ENCODE measurements around the gene ADAMTS7. TPM values are rescaled to one million over a fixed set of nuclear protein-coding genes. Genes with fewer than 3 reads are reported as not detected.
"Not testable (repeated sequence)": the region's sequence is repeated elsewhere in the genome, so short reads cannot be mapped to it uniquely, and the experiment has no call there.

ADAMTS7 gene
- total RNA-seq, 1 experiment from 2014 or later = 23.1 TPM

DNA sequence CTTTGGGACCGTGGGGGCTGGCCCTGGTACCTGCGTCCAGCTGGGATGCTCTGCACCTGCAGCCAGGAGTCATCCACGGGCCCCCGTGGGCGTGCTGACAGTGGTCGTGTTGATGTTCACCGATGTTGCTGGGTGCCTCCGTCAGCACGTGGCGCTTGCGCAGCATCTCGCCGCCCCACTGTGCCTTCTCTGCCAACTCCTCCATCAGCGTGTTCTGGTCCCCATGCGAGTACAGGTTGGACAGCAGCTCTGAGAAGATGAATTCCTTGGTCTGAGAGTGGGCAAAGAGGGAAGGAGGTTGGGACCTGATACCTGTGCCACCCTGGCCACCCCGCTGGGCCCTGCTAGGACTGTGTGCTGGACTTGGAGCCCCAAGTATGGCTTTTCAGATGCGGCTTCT lies 61.4 kb downstream of the ADAMTS7 start:
- Histone ChIP-seq H4K5ac (ENCODE audit: insufficient read length, low read depth, low read length) (no peak overlapping the region), H2AFZ (ENCODE audit: low read length) (no peak overlapping the region), H3K23ac (ENCODE audit: insufficient read length, low read depth, low read length) (no peak overlapping the region), H3K79me1 (ENCODE audit: insufficient read depth, low read depth, low read length, poor library complexity, severe bottlenecking) (no peaks in the 10 kb centered on the region), H2BK15ac (ENCODE audit: low read depth, low read length) (no peak overlapping the region; the same call in 1 of the 2 replicates), H3K4me1 (ENCODE audit: insufficient read depth, low read length) (no peaks in the 10 kb centered on the region), H3K14ac (ENCODE audit: insufficient read depth, low read length) (no peak overlapping the region), H4K91ac (ENCODE audit: insufficient read length, low read depth, low read length) (no peak overlapping the region), H2BK12ac (ENCODE audit: insufficient read length, low read depth, low read length) (no peak overlapping the region), H3K56ac (ENCODE audit: insufficient read length, low read depth, low read length) (no peak overlapping the region), H2BK20ac (ENCODE audit: low read depth, low read length, poor library complexity, severe bottlenecking) (no peak overlapping the region), H4K8ac (replicated peaks; ENCODE audit: insufficient read length, low read depth, low read length) (no peak overlapping the region), H4K20me1 (ENCODE audit: control insufficient read depth, insufficient read depth, insufficient read length) (no peaks in the 10 kb centered on the region), H2BK120ac (ENCODE audit: low read depth, low read length, poor library complexity, severe bottlenecking) (no peak overlapping the region), H3K27ac (ENCODE audit: insufficient read length, low read depth, low read length) (no peak overlapping the region), H3K18ac (ENCODE audit: insufficient read length, low read depth, low read length) (no peak overlapping the region), H2AK5ac (ENCODE audit: insufficient read length, low read length) (no peak overlapping the region), H2BK5ac (ENCODE audit: insufficient read length, low read length) (no peak overlapping the region), H3K9ac (ENCODE audit: extremely low read depth, insufficient read length, low read length) (no peak overlapping the region), H3T11ph (ENCODE audit: low read length) (no peak overlapping the region), H3K23me2 (ENCODE audit: insufficient read length, low read depth, low read length, poor library complexity, severe bottlenecking) (no peaks in the 10 kb centered on the region), H3K4ac (ENCODE audit: low read depth, low read length) (no peak overlapping the region), H3K9me3 (ENCODE audit: control insufficient read depth, low read depth, low read length) (no peaks in the 10 kb centered on the region), H3K27me3 (ENCODE audit: insufficient read depth, low read length) (no peaks in the 10 kb centered on the region), H3K4me2 (ENCODE audit: insufficient read depth, insufficient read length, low read length) (no peak overlapping the region), H3K79me2 (ENCODE audit: insufficient read depth, low read length) (no peaks in the 10 kb centered on the region)
- DNase-seq = no peak
- peaks cover 15% of the 10 kb centered on the region for H3K27me3 Mint-ChIP-seq (ENCODE audit: low read depth)
- H3K36me3 Mint-ChIP-seq (ENCODE audit: insufficient read depth in 1 of 3, low read depth in 3 of 3) = no peaks in the 10 kb centered on the region
- TF ChIP-seq, protein P1, sequence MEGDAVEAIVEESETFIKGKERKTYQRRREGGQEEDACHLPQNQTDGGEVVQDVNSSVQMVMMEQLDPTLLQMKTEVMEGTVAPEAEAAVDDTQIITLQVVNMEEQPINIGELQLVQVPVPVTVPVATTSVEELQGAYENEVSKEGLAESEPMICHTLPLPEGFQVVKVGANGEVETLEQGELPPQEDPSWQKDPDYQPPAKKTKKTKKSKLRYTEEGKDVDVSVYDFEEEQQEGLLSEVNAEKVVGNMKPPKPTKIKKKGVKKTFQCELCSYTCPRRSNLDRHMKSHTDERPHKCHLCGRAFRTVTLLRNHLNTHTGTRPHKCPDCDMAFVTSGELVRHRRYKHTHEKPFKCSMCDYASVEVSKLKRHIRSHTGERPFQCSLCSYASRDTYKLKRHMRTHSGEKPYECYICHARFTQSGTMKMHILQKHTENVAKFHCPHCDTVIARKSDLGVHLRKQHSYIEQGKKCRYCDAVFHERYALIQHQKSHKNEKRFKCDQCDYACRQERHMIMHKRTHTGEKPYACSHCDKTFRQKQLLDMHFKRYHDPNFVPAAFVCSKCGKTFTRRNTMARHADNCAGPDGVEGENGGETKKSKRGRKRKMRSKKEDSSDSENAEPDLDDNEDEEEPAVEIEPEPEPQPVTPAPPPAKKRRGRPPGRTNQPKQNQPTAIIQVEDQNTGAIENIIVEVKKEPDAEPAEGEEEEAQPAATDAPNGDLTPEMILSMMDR (conservative IDR thresholded peaks at IDR 0.05) = no peak
- no peak overlapping the region for H3K27ac Mint-ChIP-seq
- peaks cover 4% of the 10 kb centered on the region in 2 experiments for H3K4me1 Mint-ChIP-seq
- WGBS (ENCODE audit: extremely low coverage, insufficient read length, low lambda C conversion rate) = no CpG with 5 or more reads among the region's 17 CpGs
- H3K9me3 Mint-ChIP-seq = no peaks in the 10 kb centered on the region; a peak in 1 of 5 replicates
- no peak overlapping the region for H3K4me3 Mint-ChIP-seq

DNA sequence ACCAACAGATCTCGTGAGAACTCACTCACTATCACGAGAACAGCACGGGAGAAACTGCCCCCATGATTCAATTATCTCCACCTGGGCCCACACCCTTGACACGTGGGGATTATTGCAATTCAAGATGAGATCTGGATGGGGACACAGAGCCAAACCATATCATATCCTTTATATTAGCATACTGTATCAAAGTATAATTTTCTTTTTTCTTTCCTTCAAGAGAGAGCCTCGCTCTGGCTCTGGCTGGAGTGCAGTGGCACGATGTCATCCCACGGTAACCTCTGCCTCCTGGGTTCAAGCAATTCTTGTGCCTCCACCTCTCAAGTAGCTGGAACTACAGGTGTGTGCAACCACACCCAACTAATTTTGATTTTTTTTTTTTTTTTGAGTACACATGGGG lies 63.4 kb downstream of the ADAMTS7 start:
- H2BK120ac ChIP-seq (ENCODE audit: low read depth, low read length, poor library complexity, severe bottlenecking); H4K20me1 ChIP-seq (ENCODE audit: control insufficient read depth, insufficient read depth, insufficient read length); H4K5ac ChIP-seq (ENCODE audit: insufficient read length, low read depth, low read length); H2BK15ac ChIP-seq (ENCODE audit: low read depth, low read length); H3K9me3 Mint-ChIP-seq; H4K8ac ChIP-seq (replicated peaks; ENCODE audit: insufficient read length, low read depth, low read length); H3K27ac Mint-ChIP-seq; H3K27me3 ChIP-seq (ENCODE audit: insufficient read depth, low read length); DNase-seq; H3K36me3 Mint-ChIP-seq (ENCODE audit: insufficient read depth in 1 of 3, low read depth in 3 of 3); H3K27ac ChIP-seq (ENCODE audit: insufficient read length, low read depth, low read length); H2BK5ac ChIP-seq (ENCODE audit: insufficient read length, low read length); H3K4me2 ChIP-seq (ENCODE audit: insufficient read depth, insufficient read length, low read length); H4K91ac ChIP-seq (ENCODE audit: insufficient read length, low read depth, low read length); H3K4ac ChIP-seq (ENCODE audit: low read depth, low read length); H3K14ac ChIP-seq (ENCODE audit: insufficient read depth, low read length); H2BK20ac ChIP-seq (ENCODE audit: low read depth, low read length, poor library complexity, severe bottlenecking); H2AK5ac ChIP-seq (ENCODE audit: insufficient read length, low read length); H3K4me3 Mint-ChIP-seq; H3K4me1 ChIP-seq (ENCODE audit: insufficient read depth, low read length); H3K9me3 ChIP-seq (ENCODE audit: control insufficient read depth, low read depth, low read length); H3K23me2 ChIP-seq (ENCODE audit: insufficient read length, low read depth, low read length, poor library complexity, severe bottlenecking); H2AFZ ChIP-seq (ENCODE audit: low read length); H3K4me1 Mint-ChIP-seq; H3K18ac ChIP-seq (ENCODE audit: insufficient read length, low read depth, low read length); H3K56ac ChIP-seq (ENCODE audit: insufficient read length, low read depth, low read length); H3T11ph ChIP-seq (ENCODE audit: low read length); H3K79me2 ChIP-seq (ENCODE audit: insufficient read depth, low read length); H3K23ac ChIP-seq (ENCODE audit: insufficient read length, low read depth, low read length); H3K9ac ChIP-seq (ENCODE audit: extremely low read depth, insufficient read length, low read length); H2BK12ac ChIP-seq (ENCODE audit: insufficient read length, low read depth, low read length); H3K79me1 ChIP-seq (ENCODE audit: insufficient read depth, low read depth, low read length, poor library complexity, severe bottlenecking): not testable (repeated sequence)
- H3K27me3 Mint-ChIP-seq (ENCODE audit: low read depth) = peaks cover 15% of the 10 kb centered on the region
- no CpG with 5 or more reads among the region's 7 CpGs for WGBS (ENCODE audit: extremely low coverage, insufficient read length, low lambda C conversion rate)
